Panc1 (cell line): Measurements from ENCODE around the gene ACKR4. TPM values are rescaled to one million over a fixed set of nuclear protein-coding genes. Genes with fewer than 3 reads are reported as not detected.

Experiments
- ATAC-seq: fragments of 200-7000 bp; cut with Tn5 transposase; 2 replicates; pipeline ENCODE4 v1.9.1; 2020; ENCODE audit warnings: mild to moderate bottlenecking, moderate library complexity
- BruUV-seq: library from RNA; stranded (reverse); fragments of 400-500 nt; replicated peaks from 2 replicates; lab custom pipeline; 2021; lab: Mats Ljungman, UMichigan
- CTCF ChIA-PET: fragments of 300-600 bp; sonication (Branson Sonifier 250); formaldehyde crosslinking; loops from one replicate; lab custom pipeline; 2022; ENCODE audit warnings: antibody characterized with exemption; lab: Charles Lee
- POLR2A ChIA-PET: fragments of 300-600 bp; sonication (Branson Sonifier 250); formaldehyde crosslinking; loops from one replicate; lab custom pipeline; 2022; ENCODE audit warnings: antibody characterized with exemption; lab: Charles Lee
- DNase-seq: peaks from one replicate; pipeline ENCODE4 v3.0.0-alpha.2; 2010; ENCODE audit warnings: low read depth, low spot score
- H3K27ac ChIP-seq: 2 replicates; pipeline ENCODE4 v1.5.1; 2011; ENCODE audit warnings: mild to moderate bottlenecking, low read length, inconsistent platforms
- H3K27me3 ChIP-seq: fragments of 200-500 bp; sonication (Bioruptor generic); 2 replicates; pipeline ENCODE4 v1.6.0; 2014; ENCODE audit warnings: low read length, inconsistent platforms; ENCODE audit not compliant: control insufficient read depth, insufficient read depth
- H3K36me3 ChIP-seq: fragments of 200-500 bp; sonication (Bioruptor generic); 2 replicates; pipeline ENCODE4 v1.5.1; 2014; ENCODE audit warnings: inconsistent platforms, mild to moderate bottlenecking, low read length, moderate library complexity; ENCODE audit not compliant: control insufficient read depth, insufficient read depth
- H3K4me1 ChIP-seq: 2 replicates; pipeline ENCODE4 v1.5.1; 2011; ENCODE audit warnings: inconsistent platforms, mild to moderate bottlenecking, low read length, moderate library complexity; ENCODE audit not compliant: control insufficient read depth, insufficient read depth
- H3K4me3 ChIP-seq, 2 experiments: 2 replicates each; pipeline ENCODE4 v1.5.1; 2011 to 2012; ENCODE audit warnings: low read depth in 2 of 2, low read length in 2 of 2, mild to moderate bottlenecking in 2 of 2, inconsistent platforms in 1 of 2, moderate library complexity in 1 of 2
- H3K9me3 ChIP-seq: fragments of 200-500 bp; sonication (Bioruptor generic); 2 replicates; pipeline ENCODE4 v1.5.1; 2014; ENCODE audit warnings: low read depth, mild to moderate bottlenecking, inconsistent platforms, low read length, moderate library complexity; ENCODE audit not compliant: control insufficient read depth, insufficient read depth
- CTCF ChIP-seq: fragments of 450-650 bp; IDR thresholded peaks from 2 replicates; pipeline ENCODE4 v1.5.1; 2017; ENCODE audit warnings: mild to moderate bottlenecking
- POLR2AphosphoS5 ChIP-seq: IDR thresholded peaks from 2 replicates; pipeline ENCODE4 v1.6.1; 2012; ENCODE audit warnings: mild to moderate bottlenecking, low read depth, low read length, moderate library complexity
- SIN3A ChIP-seq: IDR thresholded peaks from 2 replicates; pipeline ENCODE4 v1.6.1; 2012; ENCODE audit warnings: low read depth, mild to moderate bottlenecking, low read length, moderate library complexity, borderline replicate concordance; ENCODE audit not compliant: insufficient read depth
- TCF7L2 ChIP-seq: IDR thresholded peaks from 2 replicates; pipeline ENCODE4 v1.6.1; 2011; ENCODE audit warnings: mild to moderate bottlenecking, low read depth, low read length, inconsistent platforms
- in situ Hi-C: cut with HindIII; loops from 2 replicates; pipeline ENCODE4 v1.10.0; 2016; ENCODE audit warnings: low sequenced_read_pairs, low pct_unique_long_range_greater_than_20kb
- intact Hi-C: fragments of 100-400 bp; cut with micrococcal nuclease; formaldehyde crosslinking; loops from one replicate; pipeline ENCODE4 v1.10.0; 2022; ENCODE audit not compliant: unreplicated experiment
- total RNA-seq: library from RNA; stranded (reverse); gene quantifications from one replicate; pipeline ENCODE4 v1.2.1, GENCODE V29; 2021; ENCODE audit not compliant: unreplicated experiment
- TF ChIP-seq, protein P1 (sequence below), 2 experiments: IDR thresholded peaks; 2 replicates each; pipeline ENCODE4 v1.6.1; 2011 to 2012; ENCODE audit warnings: low read depth in 2 of 2, control low read depth in 1 of 2, low read length in 1 of 2, mild to moderate bottlenecking in 1 of 2, moderate library complexity in 1 of 2; ENCODE audit not compliant: insufficient read depth in 1 of 2

ACKR4 gene
- total RNA-seq, 1 experiment from 2014 or later: not detected

- no peak overlapping the region for H3K4me3 ChIP-seq
- CTCF ChIA-PET: no interaction called here
- H3K27ac ChIP-seq: no peak overlapping the region
- in situ Hi-C loops: no loop called here
- TF ChIP-seq TCF7L2: no peak
- no peaks in the 10 kb centered on the region for H3K9me3 ChIP-seq
- ATAC-seq (0 out of 2 replicates have a peak, but pooled peaks have one; percentile 10), DNase-seq (no peak)
- POLR2A ChIA-PET: no interaction called here
- H3K36me3 ChIP-seq: no peaks in the 10 kb centered on the region
- intact Hi-C loops: no loop called here
- no TSS peak for BruUV-seq
- H3K4me1 ChIP-seq: no peaks in the 10 kb centered on the region
- no peaks in the 10 kb centered on the region for H3K27me3 ChIP-seq
Observed at GRCh38 chr3:132549890-132550578, 47.0 kb upstream of the ACKR4 start.

- in situ Hi-C loops (no loop called here), intact Hi-C loops (no loop called here)
- H3K4me1 ChIP-seq: no peaks in the 10 kb centered on the region
- H3K36me3 ChIP-seq: no peaks in the 10 kb centered on the region
- no peak for TF ChIP-seq POLR2AphosphoS5
- no peak overlapping the region for H3K27ac ChIP-seq
- ChIA-PET POLR2A (no interaction called here), CTCF (no interaction called here)
- no peaks in the 10 kb centered on the region for H3K27me3 ChIP-seq
- no peak for ATAC-seq
- no peak for DNase-seq
- no peak overlapping the region for H3K4me3 ChIP-seq
- BruUV-seq: no TSS peak
- no peaks in the 10 kb centered on the region for H3K9me3 ChIP-seq
Observed at GRCh38 chr3:132550579-132551305, 46.3 kb upstream of the ACKR4 start.

DNA sequence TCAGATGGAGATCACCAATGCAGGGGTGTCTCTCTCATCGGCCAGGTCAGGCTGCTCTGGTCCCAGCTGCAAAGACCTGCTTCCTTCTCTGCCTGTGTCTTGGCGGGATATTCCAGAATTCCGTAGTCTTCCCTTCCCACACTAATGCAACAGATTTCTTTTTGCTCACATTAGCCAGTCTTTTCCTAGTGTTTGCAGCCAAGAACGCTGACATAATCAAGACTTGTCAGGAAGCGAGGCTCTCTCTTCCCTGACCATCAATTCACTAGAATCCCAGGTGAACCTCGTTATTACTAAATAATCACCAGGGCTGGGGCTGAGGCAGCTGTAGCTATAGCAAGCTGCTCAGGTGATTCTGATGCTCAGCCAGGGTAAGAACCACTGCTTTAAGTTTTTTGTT, 43.2 kb upstream of the ACKR4 start:
- no peaks in the 10 kb centered on the region for H3K4me1 ChIP-seq
- POLR2A ChIA-PET: no interaction called here
- CTCF ChIA-PET: no interaction called here
- ATAC-seq (no peak), DNase-seq (no peak)
- no peaks in the 10 kb centered on the region for H3K9me3 ChIP-seq
- H3K27me3 ChIP-seq: no peaks in the 10 kb centered on the region
- TF ChIP-seq POLR2AphosphoS5: no peak
- TF ChIP-seq, protein P1, sequence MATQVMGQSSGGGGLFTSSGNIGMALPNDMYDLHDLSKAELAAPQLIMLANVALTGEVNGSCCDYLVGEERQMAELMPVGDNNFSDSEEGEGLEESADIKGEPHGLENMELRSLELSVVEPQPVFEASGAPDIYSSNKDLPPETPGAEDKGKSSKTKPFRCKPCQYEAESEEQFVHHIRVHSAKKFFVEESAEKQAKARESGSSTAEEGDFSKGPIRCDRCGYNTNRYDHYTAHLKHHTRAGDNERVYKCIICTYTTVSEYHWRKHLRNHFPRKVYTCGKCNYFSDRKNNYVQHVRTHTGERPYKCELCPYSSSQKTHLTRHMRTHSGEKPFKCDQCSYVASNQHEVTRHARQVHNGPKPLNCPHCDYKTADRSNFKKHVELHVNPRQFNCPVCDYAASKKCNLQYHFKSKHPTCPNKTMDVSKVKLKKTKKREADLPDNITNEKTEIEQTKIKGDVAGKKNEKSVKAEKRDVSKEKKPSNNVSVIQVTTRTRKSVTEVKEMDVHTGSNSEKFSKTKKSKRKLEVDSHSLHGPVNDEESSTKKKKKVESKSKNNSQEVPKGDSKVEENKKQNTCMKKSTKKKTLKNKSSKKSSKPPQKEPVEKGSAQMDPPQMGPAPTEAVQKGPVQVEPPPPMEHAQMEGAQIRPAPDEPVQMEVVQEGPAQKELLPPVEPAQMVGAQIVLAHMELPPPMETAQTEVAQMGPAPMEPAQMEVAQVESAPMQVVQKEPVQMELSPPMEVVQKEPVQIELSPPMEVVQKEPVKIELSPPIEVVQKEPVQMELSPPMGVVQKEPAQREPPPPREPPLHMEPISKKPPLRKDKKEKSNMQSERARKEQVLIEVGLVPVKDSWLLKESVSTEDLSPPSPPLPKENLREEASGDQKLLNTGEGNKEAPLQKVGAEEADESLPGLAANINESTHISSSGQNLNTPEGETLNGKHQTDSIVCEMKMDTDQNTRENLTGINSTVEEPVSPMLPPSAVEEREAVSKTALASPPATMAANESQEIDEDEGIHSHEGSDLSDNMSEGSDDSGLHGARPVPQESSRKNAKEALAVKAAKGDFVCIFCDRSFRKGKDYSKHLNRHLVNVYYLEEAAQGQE (IDR thresholded peaks at IDR 0.05; ENCODE audit: insufficient read depth in 1 of 2, low read depth in 2 of 2, low read length in 1 of 2): no peak
- no peak for TF ChIP-seq TCF7L2
- TF ChIP-seq CTCF: no peak
- no peak for TF ChIP-seq SIN3A
- no peak overlapping the region for H3K27ac ChIP-seq
- H3K4me3 ChIP-seq: no peak overlapping the region
- in situ Hi-C loops (no loop called here), intact Hi-C loops (no loop called here)
- no TSS peak for BruUV-seq
- H3K36me3 ChIP-seq: no peaks in the 10 kb centered on the region
